LNCaP clone FGC (cell line): ENCODE measurements around the gene FCRL1.

ENCODE experiments used
- DNase-seq: peaks from one replicate; pipeline ENCODE4 v3.0.0-alpha.2; 2011; ENCODE audit warnings: low read depth
- H3K4me3 ChIP-seq: 2 replicates; pipeline ENCODE4 v1.5.1; 2011; ENCODE audit warnings: mild to moderate bottlenecking, low read depth, low read length, control low read depth
- CTCF ChIP-seq: IDR thresholded peaks from 2 replicates; pipeline ENCODE4 v1.5.1; 2012; ENCODE audit warnings: mild to moderate bottlenecking; ENCODE audit not compliant: control insufficient read depth, insufficient read depth; ENCODE audit errors: extremely low read depth

Gene FCRL1

GRCh38 chr1:157806431-157807149 is 13.3 kb downstream of the FCRL1 start:
- no peak for DNase-seq
- no peak overlapping the region for H3K4me3 ChIP-seq
- TF ChIP-seq CTCF = no peak

DNA sequence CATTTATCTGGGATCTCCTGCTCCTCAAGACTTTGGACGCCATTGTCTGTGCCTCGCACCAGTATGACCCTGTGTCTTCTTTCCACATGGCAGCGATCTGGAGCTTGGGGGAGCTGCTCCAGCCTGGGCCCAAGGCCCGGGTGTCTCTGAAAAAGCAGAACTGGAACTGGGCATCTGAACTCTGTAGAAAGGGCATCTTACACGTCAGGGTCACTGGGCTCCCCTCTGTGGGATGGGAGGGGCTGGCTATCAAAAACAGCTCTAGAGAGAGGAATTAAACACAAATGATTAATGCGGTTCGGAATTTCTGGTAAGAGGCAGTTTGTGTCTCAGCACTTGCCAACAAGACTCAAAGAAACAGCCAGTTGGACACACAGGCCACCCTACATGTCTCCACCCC is 16.1 kb downstream of the FCRL1 start:
- no peak for DNase-seq
- no peak overlapping the region for H3K4me3 ChIP-seq
- TF ChIP-seq CTCF = no peak

DNA sequence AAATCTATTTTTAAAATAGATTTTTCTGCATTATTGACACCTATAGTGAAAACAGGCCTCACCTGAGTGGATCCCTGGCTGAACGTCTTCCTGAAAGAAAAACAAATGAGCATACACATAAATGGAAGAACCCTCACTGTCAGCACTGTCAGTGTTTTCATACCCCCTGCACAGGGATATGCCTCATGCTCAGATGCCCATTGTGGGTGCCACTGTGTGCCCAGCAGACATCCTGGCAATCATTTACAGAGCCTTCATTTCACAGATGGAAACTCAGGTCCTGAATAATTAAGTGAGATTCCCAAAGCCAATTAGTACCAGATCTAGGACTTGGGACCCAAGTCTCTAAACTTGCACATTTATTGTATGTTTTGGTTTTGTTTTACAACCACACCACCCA is 19.9 kb downstream of the FCRL1 start:
- no peak for TF ChIP-seq CTCF
- H3K4me3 ChIP-seq = no peak overlapping the region
- DNase-seq = no peak

DNA sequence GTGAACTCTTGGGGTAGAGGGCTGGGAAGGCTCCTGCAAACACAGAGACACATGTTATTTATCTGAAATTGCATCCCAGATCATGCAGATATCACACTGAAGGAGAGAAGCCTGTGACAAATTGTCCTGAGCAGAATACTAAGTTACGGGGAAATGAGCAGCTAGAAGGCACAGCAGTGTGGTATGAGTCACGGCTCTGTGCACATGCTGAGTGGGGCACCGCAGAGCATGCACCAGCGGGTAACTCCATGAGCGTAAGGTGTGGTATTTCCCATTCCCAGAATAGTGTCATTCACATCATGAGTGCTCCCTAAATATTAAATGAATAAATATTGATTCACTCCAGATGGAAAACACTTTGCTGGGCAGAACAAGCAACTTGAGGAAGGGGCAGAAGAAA is 21.7 kb downstream of the FCRL1 start:
- no peak overlapping the region for H3K4me3 ChIP-seq
- TF ChIP-seq CTCF = no peak

GRCh38 chr1:157785248-157785647 is 34.7 kb downstream of the FCRL1 start:
- no peak for TF ChIP-seq CTCF
- no peak overlapping the region for H3K4me3 ChIP-seq

More for the DNA sequence above, 21.7 kb downstream of the FCRL1 start:
- DNase-seq = no peak

DNA sequence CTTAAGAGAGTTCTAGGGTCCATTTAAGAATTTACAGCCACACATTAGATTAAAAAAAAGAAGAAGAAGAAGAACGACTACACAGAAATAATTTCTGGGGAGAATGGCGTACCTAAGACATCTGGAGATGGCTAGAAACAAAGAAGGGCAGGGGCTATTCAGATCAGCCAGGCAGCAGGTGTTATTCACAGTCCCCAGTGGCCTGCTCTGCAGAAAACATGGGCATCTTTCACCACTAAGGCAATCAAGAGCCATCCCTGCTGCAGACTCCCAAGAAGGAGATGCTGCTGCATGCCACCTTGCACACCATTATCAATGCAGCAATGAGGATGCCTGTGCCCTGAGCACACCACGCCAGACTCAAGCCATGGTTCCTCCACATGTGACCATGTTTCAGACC is 35.1 kb downstream of the FCRL1 start:
- DNase-seq = no peak
- H3K4me3 ChIP-seq = no peak overlapping the region
- TF ChIP-seq CTCF = no peak

More at GRCh38 chr1:157785248-157785647, 34.7 kb downstream of the FCRL1 start:
- no peak for DNase-seq

DNA sequence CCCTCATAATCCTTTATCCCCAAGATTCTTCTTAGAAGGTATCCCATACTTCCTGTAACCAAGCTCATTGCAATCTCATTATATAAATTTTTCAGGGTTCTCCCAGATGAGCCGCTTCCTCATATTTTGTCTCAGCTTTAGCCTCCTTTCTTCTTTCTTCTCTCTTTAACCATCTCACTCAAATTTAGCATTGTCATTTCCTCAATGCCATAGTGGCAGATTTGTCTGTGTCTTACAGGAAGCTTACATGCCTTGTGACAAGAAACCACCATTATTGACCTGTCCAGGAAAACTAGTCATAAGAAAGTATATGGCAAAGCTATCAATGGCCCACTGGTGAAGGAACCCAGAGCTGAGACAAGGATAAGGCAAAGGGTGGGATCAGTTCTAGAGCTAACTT is 37.0 kb downstream of the FCRL1 start:
- no peak overlapping the region for H3K4me3 ChIP-seq
- TF ChIP-seq CTCF = no peak
- no peak for DNase-seq
